Measurements from ENCODE around the gene SP5. TPM values are rescaled to one million over a fixed set of nuclear protein-coding genes. Genes with fewer than 3 reads are reported as not detected.
"Not testable (repeated sequence)": the region's sequence is repeated elsewhere in the genome, so short reads cannot be mapped to it uniquely, and the experiment has no call there.

Gene SP5
- total RNA-seq, 1 donor from 2014 or later, result not detected

DNA sequence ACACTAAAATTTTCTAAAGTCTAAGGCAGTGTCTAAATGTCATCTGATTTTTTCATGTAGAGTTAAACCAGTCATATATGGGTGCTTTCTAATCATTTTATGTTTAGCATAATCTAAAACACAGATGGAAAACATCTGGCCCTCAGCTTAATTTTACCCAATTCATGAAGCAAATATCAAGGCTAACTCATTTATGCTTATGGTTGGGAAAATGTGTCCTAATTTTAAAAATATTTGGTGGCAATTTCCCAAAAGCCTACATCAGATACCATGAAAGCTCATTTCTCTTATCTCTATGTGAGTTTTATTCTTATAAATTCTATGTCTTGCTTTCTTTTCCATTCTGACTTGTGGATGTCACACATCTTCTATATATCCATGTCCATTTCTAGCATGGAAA, 7.2 kb downstream of the SP5 start:
- Histone ChIP-seq H3K4me3 (ENCODE audit: low read depth, low read length) (no peak overlapping the region), H3K36me3 (ENCODE audit: control insufficient read depth, insufficient read depth, low read length) (no peaks in the 10 kb centered on the region), H3K27me3 (ENCODE audit: control insufficient read depth, insufficient read depth, low read length) (peaks cover 10% of the 10 kb centered on the region)
- no peak for FAIRE-seq
- no peak for DNase-seq (ENCODE audit: low read depth)
- TF ChIP-seq, protein P1, sequence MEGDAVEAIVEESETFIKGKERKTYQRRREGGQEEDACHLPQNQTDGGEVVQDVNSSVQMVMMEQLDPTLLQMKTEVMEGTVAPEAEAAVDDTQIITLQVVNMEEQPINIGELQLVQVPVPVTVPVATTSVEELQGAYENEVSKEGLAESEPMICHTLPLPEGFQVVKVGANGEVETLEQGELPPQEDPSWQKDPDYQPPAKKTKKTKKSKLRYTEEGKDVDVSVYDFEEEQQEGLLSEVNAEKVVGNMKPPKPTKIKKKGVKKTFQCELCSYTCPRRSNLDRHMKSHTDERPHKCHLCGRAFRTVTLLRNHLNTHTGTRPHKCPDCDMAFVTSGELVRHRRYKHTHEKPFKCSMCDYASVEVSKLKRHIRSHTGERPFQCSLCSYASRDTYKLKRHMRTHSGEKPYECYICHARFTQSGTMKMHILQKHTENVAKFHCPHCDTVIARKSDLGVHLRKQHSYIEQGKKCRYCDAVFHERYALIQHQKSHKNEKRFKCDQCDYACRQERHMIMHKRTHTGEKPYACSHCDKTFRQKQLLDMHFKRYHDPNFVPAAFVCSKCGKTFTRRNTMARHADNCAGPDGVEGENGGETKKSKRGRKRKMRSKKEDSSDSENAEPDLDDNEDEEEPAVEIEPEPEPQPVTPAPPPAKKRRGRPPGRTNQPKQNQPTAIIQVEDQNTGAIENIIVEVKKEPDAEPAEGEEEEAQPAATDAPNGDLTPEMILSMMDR (IDR thresholded peaks at IDR 0.05; ENCODE audit: insufficient read depth, low read length, severe bottlenecking), result no peak

DNA sequence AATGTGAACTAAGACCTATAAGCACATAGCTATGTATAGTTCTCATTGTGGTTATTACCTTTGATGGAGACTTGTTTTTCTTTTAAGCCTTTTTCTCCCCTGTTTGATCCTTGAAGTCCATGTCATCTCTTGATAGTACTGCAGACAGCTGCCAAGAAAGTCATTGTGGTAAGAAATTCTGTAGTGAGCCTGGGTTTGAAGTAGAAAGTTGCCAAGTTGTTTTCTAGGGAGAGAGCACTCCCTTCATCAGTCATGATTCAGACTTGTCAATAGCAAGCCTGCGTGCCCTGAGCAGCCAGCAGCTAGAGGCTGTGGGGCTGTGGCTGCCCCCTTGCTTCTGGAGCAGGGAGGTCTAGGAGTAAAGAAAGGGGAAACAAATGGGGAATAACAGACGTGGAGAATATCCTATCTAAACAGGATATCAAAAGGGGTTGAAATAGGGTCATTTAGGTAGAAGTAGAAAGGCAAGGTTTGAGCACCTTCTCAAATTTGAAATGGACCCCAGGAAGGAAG, 8.4 kb downstream of the SP5 start:
- Histone ChIP-seq H3K27me3 (ENCODE audit: control insufficient read depth, insufficient read depth, low read length) (no peaks in the 10 kb centered on the region), H3K36me3 (ENCODE audit: control insufficient read depth, insufficient read depth, low read length) (no peaks in the 10 kb centered on the region), H3K4me3 (ENCODE audit: low read depth, low read length) (no peak overlapping the region)
- DNase-seq (ENCODE audit: low read depth), result no peak
- no peak for FAIRE-seq
- TF ChIP-seq, protein P1 (IDR thresholded peaks at IDR 0.05; ENCODE audit: insufficient read depth, low read length, severe bottlenecking), result no peak

DNA sequence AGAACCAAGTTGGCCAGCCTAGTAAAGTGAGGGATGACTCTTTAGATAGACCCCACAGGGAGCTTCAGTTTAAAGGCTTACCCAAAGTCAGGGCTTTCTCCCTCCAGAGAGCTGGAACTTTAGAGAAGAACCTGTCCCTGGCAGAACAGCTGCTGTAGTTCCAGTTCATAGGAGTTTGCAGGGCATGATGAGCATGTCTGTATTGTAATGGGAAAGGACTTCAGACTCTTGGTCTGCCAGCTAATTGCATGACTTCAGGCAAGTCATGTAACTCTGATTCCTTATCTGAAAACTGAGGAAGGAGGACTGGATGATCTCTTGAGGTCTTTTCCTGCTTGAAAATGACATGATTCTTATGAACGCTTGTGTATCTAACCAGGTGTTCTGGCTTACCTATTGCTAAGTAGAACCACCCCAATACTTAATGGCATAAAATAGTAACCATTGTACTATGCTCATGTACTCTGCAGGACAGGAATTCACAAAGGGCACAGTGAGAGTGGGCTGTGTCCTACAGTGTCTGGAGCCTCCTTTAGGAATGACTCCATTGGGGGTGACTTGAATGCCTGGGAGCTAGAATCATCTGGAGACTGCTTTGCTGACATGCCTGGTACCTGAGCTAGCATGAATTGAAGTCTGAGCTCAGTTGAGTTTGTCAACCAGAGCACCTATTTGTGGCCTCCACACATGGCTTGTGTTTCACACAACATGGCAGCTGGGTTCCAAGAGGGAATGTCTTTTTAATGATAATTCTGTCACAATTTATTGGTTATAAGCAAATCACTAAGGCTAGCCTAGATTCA, 18.9 kb downstream of the SP5 start:
- no peaks in the 10 kb centered on the region for H3K27me3 ChIP-seq (ENCODE audit: control insufficient read depth, insufficient read depth, low read length)
- FAIRE-seq (no peak), DNase-seq (ENCODE audit: low read depth) (peak; percentile 53)
- TF ChIP-seq, protein P1 (IDR thresholded peaks at IDR 0.05; ENCODE audit: insufficient read depth, low read length, severe bottlenecking), result no peak
- no peaks in the 10 kb centered on the region for H3K36me3 ChIP-seq (ENCODE audit: control insufficient read depth, insufficient read depth, low read length)
- no peak overlapping the region for H3K4me3 ChIP-seq (ENCODE audit: low read depth, low read length)

DNA sequence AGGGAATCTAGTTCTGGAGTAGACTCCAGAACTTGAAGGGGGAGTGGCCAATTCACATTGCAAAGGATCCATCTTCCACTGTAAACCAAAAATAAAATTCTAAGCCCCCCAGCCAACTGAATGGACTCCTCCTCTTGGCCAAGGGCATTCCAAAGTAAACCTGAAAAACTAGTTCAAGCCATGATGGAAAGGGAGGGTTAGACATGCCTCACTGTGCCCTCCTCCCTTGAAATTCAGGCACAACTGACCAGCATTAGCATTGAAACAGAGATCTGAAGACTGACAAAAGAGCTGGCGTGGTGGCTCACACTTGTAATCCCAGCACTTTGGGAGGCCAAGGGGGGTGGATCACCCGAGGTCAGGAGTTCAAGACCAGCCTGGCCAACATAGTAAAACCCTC, 19.5 kb downstream of the SP5 start:
- not testable (repeated sequence) for H3K36me3 ChIP-seq (ENCODE audit: control insufficient read depth, insufficient read depth, low read length); FAIRE-seq; H3K4me3 ChIP-seq (ENCODE audit: low read depth, low read length); H3K27me3 ChIP-seq (ENCODE audit: control insufficient read depth, insufficient read depth, low read length)
- DNase-seq (ENCODE audit: low read depth), result peak; percentile 37

DNA sequence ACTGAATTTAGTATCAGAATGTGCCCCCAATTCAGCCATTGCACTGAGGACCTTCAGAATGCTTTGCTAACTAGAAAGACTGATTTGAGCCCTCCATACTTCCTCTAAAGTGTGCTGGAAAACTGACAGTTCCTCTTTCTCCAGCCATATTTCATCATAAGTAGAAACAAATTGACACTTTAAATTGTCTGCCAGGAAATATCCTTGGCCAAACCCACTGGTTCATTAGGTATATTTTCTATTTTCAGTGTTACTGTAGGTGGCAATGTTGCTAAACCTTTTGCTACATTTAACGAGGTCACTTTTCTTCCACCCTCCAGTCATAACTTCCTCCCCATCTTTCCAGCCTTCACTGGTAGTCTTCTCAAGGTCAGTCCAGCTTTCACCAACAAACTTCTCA, 21.5 kb downstream of the SP5 start:
- Histone ChIP-seq H3K36me3 (ENCODE audit: control insufficient read depth, insufficient read depth, low read length) (no peaks in the 10 kb centered on the region), H3K4me3 (ENCODE audit: low read depth, low read length) (no peak overlapping the region), H3K27me3 (ENCODE audit: control insufficient read depth, insufficient read depth, low read length) (no peaks in the 10 kb centered on the region)
- no peak for FAIRE-seq
- DNase-seq (ENCODE audit: low read depth), result no peak
- TF ChIP-seq, protein P1 (IDR thresholded peaks at IDR 0.05; ENCODE audit: insufficient read depth, low read length, severe bottlenecking), result no peak

DNA sequence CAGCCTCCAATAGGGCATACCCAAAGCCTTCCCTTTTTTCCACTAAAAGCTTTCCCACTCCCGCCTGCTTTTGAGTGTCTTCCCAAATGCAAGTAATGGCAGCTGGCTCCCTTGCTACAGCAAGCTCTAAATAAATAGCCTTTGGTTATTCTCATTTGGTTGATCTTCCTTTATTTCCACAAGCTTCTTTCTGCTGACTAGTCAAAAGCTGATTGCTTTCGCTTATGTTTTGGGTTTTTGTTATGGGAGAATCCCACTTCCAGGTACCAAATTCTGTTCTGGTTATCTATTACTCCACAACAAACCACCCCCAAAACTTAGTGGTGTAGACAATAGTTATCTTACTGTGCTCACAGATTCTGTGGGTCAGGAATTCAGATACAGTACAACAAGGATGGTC, 22.3 kb downstream of the SP5 start:
- H3K4me3 ChIP-seq (ENCODE audit: low read depth, low read length), result no peak overlapping the region

More for the DNA sequence above, 22.3 kb downstream of the SP5 start:
- no peak for DNase-seq (ENCODE audit: low read depth)
- H3K36me3 ChIP-seq (ENCODE audit: control insufficient read depth, insufficient read depth, low read length), result no peaks in the 10 kb centered on the region
- H3K27me3 ChIP-seq (ENCODE audit: control insufficient read depth, insufficient read depth, low read length), result no peaks in the 10 kb centered on the region
- no peak for FAIRE-seq
- TF ChIP-seq, protein P1 (IDR thresholded peaks at IDR 0.05; ENCODE audit: insufficient read depth, low read length, severe bottlenecking), result no peak

All from bronchial epithelial cell (primary cell).